H1 (cell line): ENCODE measurements around the gene LY6G5C. TPM values are rescaled to one million over a fixed set of nuclear protein-coding genes. Genes with fewer than 3 reads are reported as not detected.

ENCODE experiments used
- CHD7 ChIP-seq: fragments of 300-600 bp; sonication (generic); IDR thresholded peaks from 2 replicates; pipeline ENCODE4 v1.7.1; 2012; ENCODE audit warnings: low read length, moderate library complexity, mild to moderate bottlenecking, inconsistent platforms; ENCODE audit not compliant: insufficient replicate concordance
- polyA plus RNA-seq, 7 experiments: library from polyadenylated mRNA; depleted of rRNA in 3 of 7; stranded (reverse) in 5 of 7; unstranded in 2 of 7; fragments of >200 nt in 5 of 7; fragments of 200-250 nt in 2 of 7; gene quantifications; 1 replicate in 5 of 7; 2 replicates in 1 of 7; 4 replicates in 1 of 7; pipeline versions ENCODE4 v1.2.1 to v1.2.3, GENCODE V29; 2011 to 2013; ENCODE audit warnings: missing spikeins in 2 of 7, mixed read lengths in 2 of 7
- total RNA-seq: library from RNA; stranded (reverse); fragmentation: NEBNext Ultra II Directional; extraction: Animal tissue kit (Norgen Biotek cat#: 25700); gene quantifications from 2 replicates; pipeline ENCODE4 v1.2.1, GENCODE V29; 2021

LY6G5C gene
- total and polyA plus RNA-seq, 2 of the 8 experiments (the other 6 are each of a cell fraction or from before 2014, with no cell fraction given) = 1.1 to 1.8 TPM

GRCh38 chr6:31712296-31712695 is 31.4 kb upstream of the LY6G5C start (continued):
- TF ChIP-seq CHD7 = no peak
